CD4-positive, alpha-beta T cell treated with Interleukin-15 for 1 hour (primary cell): Measurements from ENCODE around the gene KIF11.
A peak's percentile ranks its signal among the peaks of the same experiment; 100 is the strongest.
"Not testable (repeated sequence)": the region's sequence is repeated elsewhere in the genome, so short reads cannot be mapped to it uniquely, and the experiment has no call there.

Experiments
- DNase-seq: peaks from one replicate; pipeline ENCODE4 v3.0.0-alpha.2; 2020

The KIF11 gene

DNA sequence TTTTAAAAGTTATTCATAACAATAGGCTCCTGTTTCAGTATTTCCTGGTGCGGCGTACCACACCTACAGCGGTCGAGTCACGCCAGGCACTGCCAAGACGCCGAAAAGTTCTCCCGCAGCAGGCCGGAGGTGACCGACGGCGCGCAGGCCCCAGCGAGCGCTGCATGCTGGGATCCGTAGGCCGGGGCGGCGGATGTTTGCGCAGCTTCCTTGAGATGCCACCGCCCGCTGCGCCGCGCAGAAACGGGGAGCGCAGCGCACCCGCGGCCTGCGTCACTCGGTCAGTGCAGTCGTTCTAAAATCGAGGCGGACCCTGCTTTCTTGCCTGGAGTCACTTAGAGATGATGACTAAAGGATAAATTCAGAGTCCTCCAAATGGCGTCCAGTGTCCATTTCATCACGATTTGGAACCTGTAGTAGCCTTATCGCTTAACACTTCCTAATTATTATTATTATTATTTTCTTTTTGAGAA lies 1.3 kb upstream of the KIF11 start:
- peak; percentile 93 for DNase-seq

DNA sequence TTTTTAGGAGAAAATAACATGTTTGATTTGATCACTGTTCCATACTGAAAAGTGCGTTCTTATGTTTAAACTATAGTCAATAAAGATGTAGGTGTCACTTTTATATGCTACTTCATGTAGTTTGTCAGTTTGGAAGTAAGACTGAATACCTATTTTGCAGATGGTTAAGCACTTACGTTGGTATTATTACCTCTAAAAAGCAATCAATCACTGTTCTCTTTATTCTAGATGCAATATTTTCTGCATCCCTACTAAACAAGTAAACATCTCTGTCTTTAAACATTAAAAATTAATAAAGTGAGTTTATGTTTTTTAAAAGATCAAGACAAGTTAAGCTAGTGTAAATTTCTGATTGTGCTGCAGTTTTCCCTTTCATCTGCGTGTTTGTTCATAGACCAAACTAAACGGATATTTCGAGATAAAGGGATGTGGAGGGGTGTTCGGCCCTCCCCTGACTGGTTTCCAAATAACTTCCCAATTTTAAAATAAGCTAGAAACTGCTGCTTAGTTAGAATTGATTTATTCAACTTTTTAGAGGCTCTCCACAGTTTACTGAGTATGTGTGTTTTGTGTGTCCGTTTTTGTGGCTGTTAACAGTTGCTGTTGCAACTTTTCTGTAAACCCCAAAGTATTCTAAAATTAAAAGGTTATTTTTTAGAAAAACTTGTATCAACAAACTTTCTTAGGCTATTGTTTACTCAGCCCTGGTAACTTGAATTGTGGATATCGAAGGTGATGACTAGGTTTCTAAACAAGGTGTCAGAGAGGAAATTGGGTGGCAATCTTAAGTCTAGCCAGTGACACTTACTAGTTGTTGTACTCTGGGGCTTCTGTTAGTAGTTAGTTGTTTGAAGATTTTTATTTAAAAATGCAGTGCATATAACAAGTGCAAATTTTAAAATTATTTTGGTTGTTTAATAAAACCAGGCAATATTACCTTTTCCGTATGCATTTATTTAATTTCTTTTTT lies 974 bp downstream of the KIF11 start:
- DNase-seq = no peak

DNA sequence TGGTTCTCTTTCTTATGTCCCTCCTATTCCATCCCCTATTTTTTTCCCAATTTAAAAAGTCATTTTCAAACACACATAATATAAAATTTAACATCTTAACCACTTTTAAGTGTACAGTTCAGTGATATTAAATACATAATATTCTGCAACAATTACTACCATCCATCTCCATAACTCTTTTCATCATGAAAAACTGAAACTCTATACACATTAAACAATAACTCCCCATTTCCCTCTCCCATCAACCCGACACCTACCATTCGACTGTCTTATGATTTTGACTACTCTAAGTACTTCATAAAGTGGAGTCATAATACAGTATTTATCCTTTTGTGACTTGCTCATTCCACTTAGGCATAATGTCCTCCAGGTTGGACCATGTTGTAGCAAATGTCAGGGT lies 2.6 kb downstream of the KIF11 start:
- DNase-seq = no peak

DNA sequence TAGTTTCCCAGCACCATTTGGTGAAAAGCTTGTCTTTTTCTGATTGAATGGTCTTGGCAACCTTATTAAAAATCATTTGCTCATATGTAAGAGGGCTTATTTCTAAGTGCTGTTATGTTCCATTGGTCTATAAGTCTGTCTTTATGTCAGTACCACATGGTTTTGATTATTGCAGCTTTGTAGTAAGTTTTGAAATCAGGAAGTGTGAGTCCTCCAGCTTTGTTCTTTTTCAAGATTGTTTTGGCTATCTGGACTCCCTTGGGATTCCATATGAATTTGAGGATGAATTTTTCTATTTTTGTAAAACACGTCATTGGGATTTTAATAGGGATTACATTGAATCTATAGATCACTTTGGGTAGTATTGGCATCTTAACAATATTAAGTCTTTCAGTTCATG lies 5.4 kb downstream of the KIF11 start:
- DNase-seq = no peak

DNA sequence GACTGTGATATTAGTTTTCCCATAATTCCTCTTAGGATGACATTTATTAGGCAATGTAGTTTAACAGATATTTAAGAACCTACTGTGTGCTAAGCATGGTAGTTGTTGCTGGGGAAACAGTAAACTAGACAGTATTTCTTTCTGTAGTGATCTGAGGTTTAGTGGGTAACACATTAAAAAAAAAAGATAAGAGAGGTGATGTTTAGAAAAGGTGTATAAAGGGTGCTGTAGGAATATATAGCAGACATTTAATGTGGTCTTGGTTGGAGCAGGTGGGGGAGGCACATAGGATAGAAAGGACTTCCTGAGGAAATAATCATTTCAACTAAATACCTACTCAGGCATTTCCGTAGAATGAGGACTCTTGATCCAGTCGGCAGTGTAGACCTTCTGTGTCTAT lies 11.9 kb downstream of the KIF11 start:
- no peak for DNase-seq

DNA sequence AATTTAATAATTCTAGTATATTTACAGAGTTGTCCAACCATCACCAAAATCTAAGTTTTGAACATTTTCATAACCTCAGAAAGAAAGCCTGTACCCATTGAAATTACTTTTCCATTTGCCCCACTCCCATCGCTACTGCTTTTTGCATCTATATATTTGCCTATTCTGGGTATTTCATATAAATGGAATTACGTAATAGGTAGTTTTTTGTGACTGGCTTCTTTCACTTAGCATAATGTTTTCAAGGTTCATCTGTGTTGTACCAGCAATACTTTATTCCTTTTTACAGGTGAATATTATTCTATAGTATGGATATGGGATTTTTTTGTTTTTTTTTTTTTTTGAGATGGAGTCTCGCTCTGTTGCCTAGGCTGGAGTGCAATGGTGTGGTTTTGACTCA lies 22.6 kb downstream of the KIF11 start:
- no peak for DNase-seq

DNA sequence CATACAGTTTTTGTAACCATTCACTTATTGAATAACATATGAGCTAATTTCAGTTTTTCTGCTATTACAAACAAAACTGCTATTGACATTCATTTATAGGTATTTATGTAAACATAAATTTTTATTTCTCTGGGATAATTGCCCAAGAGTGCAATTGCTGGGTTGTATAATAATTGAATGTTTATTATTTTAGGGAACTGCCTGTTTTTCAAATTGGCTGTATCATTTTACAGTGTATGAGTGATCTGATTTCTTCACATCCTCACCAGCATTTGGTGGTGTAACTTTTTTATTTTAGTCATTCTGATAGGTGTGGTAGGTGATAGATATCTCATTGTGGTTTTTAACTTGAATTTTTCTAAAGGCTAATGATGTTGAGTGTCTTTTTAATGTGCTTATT lies 26.4 kb downstream of the KIF11 start:
- DNase-seq = no peak

DNA sequence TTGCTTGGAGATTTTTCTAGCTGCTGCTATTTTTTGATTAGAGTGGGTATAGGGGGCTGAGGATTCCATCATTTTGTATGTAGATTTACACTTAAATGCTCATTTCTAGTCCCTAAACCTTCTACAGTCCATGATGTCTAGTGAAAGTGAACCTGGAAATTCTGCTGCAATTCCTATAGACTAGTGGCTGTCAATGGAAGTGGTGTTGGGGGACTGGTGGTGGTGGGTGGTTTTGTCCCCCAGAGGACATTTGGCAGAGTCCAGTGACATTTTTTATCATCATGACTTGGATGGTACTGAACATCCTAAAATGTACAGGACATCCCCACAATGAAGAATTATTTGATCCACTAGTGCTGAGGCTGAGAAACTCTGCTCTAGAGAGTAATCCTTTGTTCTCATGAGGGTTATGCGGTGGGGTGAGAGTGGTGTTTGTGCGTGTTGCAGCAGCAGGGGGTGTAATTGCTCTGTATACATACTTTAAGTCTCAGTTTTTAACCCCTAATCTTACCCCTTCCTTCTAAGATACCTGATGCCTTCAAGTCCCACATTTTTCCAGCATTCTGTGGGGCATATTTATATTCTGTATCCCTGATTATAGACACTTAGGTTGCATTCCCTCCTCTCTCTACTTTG lies 35.0 kb downstream of the KIF11 start:
- no peak for DNase-seq

DNA sequence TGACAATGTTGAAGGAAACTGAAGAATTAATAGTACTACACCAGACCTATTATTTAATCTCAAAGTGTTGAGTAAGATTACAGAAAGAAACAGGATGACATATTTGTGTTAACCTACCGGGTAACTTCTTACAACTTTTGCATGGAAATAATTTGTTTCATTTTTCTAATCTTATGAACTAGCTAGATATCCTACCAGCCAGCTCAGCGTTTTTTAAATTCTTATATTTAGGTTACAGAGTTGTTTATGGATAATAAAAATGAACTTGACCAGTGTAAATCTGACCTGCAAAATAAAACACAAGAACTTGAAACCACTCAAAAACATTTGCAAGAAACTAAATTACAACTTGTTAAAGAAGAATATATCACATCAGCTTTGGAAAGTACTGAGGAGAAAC lies 37.0 kb downstream of the KIF11 start:
- DNase-seq = no peak

DNA sequence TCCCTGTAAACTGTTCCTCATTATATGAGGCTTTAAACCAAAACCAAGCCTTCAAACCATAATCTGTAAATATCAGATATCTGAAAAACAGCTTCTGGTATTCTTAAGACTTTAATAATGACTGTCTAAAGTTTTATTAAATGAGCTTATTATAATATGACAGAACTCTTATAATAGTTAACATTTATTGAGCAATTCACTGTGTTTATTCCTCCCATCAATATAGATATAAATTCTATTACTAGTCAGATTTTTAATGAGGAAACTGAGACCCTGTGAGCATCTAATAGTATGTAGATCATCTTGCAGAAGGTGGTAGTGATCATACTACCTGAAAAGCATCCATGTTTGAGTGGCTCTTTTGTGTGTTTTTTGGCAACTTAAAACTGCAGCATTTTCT lies 45.1 kb downstream of the KIF11 start:
- DNase-seq = no peak

DNA sequence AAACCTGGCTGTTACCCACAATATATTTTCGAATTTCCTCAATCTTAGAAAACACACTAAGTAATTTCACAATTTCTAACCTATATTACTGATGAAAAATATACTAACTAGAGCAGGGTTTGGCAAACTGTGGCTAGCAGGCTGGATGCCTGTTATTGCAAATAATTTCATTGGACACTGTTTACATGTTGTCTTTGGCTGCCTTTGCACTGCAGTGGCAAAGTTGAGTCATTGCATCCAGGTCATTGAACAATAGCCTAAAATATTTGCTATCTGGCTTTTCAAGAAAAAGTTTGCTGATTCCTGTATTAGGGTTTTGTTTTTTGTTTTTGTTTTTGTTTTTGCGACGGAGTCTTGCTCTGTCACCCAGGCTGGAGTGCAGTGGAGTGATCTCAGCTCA lies 47.2 kb downstream of the KIF11 start:
- DNase-seq = no peak

DNA sequence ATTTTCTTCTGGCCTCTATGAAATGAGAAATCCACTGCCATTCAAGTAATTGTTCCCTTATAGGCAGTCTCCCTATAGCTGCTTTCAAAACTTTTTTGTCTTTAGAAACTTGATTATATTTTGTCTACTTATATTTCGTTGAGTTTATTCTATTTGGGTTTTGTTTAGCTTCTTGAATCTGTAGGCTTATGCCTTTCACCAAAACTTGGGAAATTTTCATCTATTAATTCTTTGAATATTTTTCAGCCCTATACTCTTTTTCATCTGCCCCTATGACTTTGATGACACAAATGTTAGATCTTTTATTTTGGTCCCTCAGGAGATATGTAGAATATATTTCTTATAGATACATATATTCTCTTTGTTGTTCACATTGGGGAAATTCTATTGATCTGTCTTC lies 48.6 kb downstream of the KIF11 start:
- DNase-seq = no peak

DNA sequence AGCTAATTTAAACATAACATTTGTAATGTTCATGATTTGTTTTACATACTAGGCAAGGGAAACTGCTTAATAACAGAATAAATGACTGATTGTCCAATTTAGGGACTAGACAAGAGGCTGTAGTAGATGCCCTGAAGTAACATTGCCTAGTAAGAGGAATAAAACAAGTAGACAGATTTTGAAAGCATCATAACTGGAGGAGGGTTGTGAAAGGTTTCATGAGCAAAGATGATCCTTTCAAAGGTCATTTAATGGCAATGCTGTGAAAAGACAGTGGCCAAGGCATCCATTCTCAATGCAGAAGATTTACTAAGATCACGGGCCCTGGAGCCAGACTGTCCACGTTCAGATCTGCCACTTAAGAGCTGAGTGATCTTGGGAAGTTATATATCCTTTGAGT lies 52.0 kb downstream of the KIF11 start:
- DNase-seq = no peak

DNA sequence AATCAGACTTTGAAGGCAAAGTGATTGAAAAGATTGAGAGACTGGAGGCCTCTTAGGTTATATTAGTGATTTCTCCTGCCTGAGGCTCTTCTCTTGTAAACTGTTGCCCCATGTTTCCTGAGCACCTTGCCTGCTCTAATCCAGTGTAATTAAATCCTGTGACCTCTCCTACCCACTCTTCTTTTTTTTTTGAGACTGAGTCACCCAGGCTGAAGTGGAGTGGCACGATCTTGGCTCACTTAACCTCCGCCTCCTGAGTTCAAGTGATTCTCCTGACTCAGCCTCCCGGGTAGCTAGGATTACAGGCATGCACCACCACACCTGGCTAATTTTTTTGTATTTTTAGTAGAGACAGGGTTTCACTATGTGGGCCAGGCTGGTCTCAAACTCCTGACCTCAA lies 57.9 kb downstream of the KIF11 start:
- not testable (repeated sequence) for DNase-seq

DNA sequence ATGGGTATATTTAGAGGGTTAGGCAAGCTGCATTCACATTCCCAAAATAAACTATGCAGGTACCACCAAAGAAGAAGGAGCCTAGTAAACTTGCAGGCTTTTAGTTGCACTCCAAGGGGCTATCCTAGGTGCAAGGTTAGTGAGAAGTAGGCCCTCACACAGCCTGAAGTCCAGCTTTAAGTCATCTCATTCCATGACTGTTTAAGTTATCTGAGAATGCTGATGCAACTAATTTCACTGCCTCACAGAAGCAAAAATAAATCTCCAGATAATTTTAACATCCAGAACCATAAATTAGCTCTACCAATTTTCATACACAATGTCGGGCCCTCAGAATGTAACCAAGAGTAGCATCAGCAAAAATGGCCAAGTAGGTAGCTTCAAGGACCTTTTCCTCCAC lies 62.5 kb downstream of the KIF11 start:
- DNase-seq = no peak

DNA sequence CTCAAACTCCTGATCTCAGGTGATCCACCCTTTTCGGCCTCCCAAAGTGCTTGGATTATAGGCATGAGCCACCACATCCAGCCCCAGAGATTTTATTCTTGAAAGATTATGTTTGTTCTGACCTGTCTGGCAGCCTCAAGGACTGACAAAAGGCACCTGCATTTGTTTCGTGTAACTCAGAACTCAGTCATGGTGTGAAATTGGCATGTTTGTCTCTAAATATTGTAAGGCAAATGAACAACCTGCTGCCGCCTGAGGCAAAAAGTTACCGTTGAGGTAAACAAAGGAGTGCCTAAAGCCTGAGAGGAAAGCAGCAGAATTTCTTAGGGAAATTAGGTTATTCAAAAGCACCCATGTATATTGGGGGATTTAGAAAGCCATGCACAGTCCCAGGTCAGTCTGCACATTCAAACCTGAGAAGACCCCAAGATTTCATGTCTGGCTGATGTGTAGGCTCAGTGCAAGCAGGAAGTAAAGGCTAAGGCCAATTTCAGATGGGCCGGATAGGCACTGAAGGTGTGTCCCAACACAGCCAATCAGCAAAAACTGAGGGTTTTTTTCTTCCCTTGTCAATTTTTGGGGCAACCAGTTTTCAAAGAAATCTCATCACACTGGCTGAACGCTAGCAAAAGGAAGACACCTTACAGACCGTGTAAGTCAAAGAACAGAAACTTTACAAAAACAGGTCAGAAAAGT lies 63.5 kb downstream of the KIF11 start:
- no peak for DNase-seq

DNA sequence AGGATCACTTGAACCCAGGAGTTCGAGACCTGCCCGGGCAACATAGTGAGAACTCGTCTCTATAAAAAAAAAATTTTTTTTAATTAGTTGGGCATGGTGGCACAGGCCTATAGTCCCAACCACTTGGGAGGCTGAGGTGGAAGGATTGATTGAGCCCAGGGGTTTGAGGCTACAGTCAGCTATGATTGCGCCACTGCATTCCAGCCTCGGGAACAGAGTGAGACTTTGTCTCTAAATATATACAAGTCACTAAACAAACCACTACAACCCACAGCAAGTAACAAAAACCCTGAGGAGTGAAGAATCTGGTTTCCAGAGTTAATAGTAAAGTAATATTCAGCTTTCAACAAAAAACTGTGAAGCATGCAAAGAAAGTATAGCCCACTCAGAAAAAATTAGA lies 64.1 kb downstream of the KIF11 start:
- no peak for DNase-seq

DNA sequence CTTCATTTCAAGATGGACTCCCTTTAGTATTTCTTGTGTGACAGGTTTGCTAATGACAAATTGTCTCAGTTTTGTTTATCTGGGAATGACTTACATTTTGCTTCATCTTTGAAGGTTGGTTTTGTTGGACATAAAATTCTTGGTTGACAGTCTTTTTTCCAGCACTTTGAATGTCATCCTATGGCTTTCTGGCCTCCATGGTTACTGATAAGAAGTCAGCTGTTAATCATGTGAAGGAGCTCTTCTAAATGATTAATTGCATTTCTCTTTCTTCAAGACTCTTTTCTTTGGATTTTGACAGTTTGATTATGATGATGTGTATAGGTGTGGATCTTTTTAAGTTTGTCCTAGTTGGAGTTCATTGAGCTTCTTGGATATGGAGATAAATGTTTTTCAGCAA lies 69.9 kb downstream of the KIF11 start:
- DNase-seq = no peak

DNA sequence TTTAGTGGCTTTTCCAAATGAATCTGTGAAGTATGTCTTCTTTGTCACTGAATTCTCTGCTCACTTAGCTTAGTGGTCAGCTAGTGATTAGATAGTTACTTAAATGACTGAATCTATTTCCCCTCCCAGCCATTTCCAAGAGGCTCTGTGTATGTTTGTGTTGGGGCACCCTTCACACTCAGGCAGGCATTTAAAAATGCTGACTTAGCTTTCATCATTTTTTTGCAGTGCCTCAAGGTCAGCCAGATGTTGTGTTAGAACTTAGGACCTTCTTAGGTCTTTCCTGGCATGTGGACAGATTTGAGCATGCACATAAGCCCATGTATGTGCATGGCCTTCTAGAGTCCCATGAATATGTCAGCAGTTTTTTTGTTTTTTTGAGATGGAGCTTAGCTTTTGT lies 71.4 kb downstream of the KIF11 start:
- DNase-seq = no peak

DNA sequence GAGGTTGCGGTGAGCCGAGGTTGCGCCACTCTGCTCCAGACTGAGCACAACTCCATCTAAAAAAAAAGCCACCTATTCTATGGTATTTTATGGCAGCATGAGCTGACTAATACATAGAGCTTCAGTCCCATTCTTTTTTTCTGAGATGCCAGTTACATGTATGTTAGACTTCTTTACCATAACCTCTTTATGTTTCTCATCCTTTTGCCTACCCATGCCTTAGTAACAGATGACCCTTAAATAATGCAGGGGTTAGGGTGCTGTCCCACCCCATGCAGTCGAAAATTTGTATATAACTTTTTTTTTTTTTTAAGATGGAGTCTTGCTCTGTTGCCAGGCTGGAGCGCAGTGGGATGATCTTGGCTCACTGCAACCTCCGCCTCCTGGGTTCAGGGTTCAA lies 74.1 kb downstream of the KIF11 start:
- DNase-seq = no peak

DNA sequence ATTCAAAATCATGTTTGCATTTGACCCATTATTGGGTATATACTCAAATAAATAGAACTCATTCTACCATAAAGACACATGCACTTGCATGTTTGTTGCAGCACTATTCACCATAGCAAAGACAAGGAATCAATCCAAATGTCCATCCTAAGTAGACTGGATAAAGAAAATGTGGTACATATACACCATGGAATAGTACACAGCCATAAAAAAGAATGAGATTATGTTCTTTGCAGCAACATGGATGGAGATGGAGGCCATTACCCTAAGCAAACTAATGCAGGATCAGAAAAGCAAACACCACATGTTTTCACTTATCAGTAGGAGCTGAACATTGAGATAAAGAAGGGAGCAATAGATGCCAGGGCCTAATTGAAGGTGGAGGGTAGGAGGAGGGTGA lies 84.8 kb downstream of the KIF11 start:
- DNase-seq = no peak

DNA sequence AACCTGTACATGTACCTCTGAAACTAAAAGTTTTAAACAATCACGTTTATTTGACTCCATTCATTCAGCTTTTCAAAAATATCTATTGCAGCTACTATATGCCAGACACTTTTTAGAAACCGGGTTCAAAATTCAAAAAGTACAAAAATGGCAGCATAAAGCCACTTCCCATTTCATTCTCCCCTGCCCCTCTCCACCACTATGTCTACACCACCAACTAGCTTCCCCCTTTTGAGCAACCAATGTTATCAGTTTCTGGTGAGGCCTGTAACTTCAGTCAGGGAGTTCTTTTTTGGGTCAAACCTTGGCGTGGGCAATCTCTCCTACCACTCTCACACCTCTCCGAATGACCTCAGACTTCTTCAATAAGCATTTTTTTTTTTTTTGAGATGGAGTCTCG lies 85.3 kb downstream of the KIF11 start:
- no peak for DNase-seq

DNA sequence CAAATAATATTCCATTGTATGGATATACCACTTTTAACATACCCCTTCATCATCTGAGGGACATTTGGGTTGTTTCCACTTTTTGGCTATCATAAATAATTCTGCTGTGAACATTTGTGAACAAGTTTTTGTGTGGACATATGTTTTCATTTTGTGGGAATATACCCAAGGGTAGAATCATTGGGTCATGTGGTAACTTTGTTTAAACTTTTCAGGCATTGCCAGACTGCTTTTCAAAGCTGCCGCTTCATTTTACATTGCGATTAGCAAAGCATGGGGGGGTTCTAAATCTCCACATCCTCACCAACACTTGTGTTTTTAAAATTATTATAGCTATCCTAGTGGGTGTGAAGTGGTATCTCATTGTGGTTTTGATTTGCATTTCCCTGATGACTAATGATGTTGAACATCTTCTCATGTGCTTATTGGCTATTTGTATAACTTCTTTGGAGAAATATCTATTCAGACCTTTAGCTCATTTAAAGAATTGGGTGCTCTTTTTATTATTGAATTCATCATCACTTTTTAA lies 88.4 kb downstream of the KIF11 start:
- DNase-seq = no peak

DNA sequence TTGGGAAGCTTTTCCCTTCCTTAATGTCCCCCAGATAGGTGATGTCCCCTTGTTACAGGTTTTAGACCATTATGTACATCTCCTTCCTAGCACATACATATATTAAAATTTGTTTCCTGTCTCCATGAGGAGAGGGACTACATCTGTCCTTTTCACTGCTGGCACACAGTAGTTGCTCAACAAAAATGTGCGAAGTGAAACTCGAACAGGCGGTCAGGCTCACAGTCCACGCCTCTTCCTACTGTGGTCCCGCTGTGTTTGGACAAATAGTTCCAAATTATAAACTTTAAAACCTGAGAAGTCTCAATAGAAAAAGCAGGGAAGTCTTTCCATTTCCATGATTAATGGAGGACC lies 95.6 kb downstream of the KIF11 start:
- no peak for DNase-seq
